ENCODE measurements around the gene UNC5B. TPM values are rescaled to one million over a fixed set of nuclear protein-coding genes. Genes with fewer than 3 reads are reported as not detected.

UNC5B gene
- 3.9 TPM for total RNA-seq

DNA sequence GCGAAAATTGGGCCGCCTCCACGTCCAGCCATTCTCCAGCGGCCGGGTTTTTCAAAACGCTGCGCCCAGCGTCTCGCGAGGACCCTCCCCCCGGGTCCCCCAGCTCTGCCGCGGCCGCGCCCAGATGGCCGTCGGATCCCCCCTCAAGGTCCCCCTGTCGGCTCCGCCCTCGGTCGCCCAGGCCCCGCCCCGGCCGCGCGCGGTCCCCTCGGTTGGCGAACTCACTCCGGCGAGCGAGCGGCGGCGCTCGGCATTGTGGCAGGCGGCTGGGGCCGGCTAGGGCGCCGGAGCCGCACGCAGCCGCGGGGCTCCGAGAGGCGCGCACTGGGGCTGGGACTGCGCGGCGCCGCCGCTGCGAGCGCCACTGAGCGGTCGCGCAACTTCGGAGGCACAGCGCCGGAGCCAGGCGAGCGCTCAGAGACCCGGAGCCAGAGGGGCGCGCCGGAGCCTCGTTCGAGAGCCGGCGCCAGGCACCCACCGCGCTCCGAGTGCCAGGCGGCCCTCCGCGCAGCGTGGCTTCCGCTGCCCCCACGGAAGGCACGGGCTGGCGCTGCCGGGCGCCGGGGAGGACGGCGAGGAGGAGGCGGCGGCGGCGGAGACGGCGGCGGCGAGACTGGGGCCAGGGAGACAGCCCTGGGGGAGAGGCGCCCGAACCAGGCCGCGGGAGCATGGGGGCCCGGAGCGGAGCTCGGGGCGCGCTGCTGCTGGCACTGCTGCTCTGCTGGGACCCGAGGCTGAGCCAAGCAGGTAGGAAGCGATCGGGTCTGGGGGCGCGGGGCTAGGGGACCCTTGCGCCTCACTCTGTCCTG is at the start of gene UNC5B:
UNC5B (plus strand) TSS at position 253 of the 809 bp plus-strand sequence; CDS start at position 669, 416 bp downstream.
- peak; percentile 87 for DNase-seq

DNA sequence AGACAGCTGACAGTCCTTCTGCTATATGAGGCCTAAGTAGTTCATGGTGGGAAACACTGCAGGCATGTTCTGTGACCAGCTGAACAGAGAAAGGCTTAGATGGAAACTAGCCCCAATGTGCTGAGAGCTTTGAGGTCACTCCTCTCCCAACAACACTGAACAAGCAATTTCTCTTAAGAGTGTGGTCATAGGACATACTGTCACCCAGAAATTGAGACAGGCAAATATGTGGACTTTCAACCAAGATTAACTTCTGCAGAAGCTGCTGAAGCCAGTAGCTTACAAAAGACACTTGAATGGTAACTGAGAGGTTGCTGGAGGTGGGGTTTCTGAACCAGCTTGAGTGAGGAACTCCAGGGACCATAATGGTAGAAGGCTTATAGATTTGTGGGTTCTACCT is 38.9 kb upstream of the UNC5B start:
- no peak for DNase-seq

DNA sequence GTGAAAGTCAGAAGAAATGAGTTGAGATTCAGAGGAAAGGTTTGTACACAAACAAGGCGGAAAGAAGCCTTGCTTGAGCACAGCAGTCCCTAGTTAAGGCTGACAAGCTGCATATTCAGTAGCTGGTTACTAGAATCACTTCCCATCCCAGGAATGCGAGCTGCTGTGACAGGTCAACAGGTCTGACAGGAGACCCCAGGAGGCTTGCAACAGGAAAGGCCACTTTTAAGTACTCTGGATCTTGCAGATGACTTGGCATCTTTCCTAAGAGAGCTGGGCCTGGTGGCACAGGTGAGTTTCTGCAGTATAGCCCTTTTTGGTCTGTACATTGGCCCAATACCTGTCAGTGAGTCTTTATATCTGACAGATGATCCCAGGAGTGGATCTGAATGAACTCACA is 35.7 kb upstream of the UNC5B start:
- DNase-seq, result no peak

DNA sequence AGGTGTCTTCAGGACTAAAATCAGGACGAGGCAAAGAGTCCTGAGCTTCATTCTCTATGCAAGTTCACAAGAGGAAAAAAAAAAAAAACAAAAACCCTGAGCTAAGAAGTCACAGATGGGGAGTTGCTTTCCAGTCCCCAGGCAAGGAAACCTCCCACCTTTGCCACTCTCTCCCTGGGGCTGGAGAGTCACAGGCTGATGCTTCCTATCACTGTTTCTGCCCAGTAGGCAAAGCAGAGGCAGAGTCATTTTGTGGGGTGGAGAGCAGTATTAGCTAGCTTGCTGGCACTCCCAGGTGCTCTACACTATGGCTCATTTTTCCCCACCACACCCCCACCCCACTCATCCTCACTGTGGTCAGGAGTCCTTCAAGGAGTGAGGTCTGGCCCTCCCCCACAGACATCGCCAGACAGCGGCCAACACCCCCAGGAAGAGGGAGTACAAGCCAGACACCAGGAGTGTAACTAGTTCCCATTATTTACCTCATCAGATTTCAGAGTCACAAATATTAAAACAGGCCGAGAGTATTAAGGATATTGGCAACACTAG is 34.6 kb upstream of the UNC5B start:
- no peak for DNase-seq

DNA sequence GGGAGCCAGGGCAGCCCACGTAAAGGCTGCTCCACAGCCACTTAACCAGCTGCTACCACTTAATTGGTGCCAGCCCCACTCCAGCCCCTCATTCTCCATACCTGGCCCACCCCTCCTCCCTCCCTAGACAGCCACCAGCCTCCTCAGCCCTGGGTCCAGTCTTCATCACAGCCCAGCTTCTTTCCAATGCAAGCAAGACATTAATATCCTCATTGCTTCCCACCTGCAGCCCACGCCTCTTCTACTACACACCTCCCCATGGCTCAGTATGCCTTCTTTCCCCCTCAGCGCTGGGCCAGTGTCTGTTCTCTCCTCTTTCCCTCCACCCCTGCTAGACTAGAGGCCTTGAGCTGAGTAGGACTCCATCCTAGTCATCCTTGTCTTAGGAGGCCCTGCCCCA is 33.5 kb upstream of the UNC5B start:
- DNase-seq, result no peak

DNA sequence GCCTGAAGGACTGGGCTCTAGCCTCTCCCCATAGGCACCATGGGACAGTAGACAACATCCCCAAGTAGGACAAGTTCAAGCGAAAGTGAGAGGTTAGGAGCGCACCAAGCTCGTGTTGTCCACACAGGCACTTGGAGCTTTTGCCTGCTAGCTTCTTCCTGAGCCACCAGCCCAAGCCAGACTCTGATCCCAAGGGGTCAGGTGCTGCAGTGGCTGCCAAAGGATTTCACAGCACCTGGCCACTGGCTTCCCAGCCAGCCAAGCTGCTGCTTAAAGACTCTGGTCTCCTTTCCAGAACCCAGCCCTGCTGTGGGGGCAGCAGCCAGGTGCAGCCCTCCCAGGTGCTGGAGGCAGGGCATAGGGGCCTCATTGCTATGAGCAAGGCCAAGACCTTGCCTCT is 33.0 kb upstream of the UNC5B start:
- no peak for DNase-seq

DNA sequence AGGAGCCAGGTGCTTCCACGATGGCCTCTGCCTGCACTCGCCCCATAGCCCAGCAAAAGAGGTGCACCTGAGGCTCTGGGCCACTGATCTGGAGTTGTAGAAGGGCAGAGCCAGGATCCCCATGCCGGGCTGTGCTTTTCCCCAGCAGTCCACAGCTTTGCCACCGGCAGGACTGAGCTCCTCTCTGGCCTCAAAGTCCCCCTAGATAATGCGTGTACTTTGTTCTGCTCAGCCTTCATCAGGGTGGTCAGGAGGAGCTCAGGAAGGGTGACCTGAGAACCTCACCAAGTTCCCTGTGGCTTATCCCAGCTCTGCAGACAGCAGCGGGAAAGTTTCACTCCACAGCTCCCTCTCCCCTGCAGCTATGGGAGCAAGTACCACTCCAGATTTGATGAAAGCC is 27.9 kb upstream of the UNC5B start:
- no peak for DNase-seq

DNA sequence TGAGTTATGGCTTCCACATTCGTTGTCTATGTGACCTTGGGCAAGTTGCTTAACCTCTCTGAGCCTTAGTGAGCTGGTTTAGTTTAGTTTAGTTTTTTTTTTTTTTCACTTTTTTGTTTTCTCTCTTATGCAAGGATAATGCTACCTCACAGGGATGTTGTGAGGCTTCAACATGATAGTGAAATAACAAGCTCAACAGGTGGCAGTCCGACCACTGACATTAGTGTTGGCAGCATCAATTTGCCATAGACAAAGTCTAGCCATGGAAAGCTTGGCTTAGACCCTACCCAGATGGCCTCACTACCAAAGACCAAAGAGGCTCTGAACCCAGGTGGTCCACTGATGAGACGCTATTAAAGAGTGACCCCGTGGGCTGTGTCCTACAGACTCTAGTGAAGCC is 27.2 kb upstream of the UNC5B start:
- DNase-seq, result no peak

DNA sequence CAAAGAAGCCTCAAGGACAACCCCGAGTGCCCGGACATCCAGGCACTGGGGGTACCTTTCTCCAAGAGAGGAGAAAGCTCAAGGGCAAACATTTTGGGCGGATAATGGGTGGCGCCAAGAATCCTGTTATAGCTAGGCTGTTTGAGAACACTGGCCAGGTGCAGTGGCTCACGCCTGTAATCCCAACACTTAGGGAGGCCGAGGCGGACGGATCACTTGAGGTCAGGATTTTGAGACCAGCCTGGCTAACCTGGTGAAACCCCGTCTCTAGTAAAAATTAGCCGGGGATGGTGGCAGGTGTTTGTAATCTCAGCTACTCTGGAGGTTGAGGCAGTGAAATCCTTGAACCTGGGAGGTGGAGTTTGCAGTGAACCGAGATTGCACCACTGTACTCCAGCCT is 25.2 kb upstream of the UNC5B start:
- no peak for DNase-seq

DNA sequence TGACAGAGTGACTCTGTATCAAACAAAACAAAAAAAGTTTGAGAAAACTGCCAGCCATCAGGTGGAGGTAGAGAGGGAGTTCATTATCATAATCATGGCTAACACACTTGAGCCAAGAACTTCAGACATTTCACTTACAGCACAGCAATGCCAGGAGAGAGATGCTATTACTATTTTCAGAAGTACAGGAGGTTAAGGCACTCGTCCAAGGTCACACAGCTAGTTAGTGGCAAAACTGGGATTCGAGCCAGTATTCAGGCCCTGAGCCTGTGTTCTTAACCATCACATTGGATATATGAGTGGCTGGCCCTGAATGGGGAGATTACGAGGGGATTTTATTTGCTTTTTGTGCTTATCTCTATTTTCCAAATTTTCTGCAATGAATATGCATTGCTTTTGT is 24.8 kb upstream of the UNC5B start:
- no peak for DNase-seq

DNA sequence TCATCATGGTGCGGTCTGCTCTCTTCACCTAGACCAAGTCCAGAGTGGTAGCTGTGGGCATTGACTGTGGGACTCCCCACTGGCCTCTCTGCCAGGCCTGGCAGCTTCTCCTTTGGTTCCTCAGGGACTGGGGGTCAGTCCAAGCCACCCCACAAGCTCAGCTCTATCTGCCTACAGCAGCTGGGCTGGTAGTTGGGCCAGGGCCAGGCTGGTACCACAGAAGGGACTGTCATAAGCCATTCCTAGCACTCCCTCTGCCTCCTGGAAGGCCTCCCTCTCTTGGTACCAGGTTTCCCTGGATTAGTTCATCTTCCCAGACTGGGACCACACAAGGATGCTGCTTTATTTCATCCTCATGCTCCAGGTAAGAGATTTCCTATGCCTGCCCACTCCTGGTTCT is 24.2 kb upstream of the UNC5B start:
- no peak for DNase-seq

DNA sequence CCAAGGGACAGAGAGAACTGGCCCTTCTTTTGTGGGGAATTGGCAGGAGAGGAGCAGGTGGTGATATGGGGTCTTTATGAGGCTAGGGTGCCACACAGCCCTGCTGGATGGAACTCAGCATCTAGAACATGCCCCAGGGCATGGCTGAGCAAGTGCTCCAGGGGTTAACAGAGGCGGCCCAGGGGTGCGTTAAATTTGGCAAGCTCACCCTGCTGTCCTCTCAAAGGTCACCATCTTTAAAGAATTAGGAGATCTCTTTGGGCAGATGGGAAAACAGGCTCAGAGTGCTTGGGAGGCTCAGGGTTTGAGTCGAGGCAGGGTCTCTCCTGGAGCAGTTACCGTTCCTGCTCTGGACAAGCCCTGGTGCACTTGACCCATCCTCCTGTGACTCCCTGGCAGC is 21.4 kb upstream of the UNC5B start:
- no peak for DNase-seq

DNA sequence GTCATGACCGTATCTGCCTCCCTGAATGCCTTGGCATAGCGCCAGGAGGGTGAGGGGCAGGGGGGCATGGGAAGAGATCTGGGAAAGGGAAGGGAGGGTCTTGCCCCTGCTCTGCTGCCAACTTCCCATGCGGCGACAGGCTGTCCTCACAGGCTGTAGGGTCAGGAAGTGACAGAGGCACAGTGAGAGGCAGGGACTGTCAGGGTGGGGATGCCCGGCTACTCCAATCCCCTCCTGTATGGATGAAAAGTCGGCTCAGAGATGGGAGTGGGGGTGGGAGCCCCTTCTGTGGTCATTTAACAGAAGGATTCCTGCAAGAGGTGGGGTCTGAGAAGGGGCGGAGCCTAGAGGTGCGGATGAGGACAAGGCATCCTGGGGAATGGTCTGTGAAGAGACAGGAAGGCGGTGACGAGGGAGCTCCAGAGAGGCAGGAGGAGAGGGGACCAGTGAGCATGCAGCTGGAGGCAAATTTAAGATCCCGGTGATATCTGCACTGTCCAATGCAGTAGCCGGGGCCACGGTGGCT is 20.8 kb upstream of the UNC5B start:
- DNase-seq, result no peak

DNA sequence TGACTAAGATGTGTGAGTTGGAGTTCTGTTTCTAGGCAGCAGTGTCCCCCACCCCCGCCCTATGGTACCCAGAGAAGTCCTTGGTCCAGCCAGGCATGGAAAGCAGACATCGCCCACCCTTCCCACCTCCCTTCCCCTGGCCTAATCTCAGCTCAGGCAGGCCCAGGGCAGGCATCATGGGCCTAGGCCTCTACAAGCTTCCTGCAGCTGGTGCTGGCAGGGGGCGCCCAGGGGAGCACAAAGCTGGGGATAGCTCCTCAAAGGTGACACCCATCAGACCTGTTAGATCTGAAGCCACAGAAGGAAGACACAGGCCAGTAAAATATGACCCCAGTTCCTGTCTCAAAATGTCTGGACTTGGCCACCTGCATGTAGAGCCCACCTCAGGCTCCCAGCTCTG is 18.9 kb upstream of the UNC5B start:
- DNase-seq, result no peak

DNA sequence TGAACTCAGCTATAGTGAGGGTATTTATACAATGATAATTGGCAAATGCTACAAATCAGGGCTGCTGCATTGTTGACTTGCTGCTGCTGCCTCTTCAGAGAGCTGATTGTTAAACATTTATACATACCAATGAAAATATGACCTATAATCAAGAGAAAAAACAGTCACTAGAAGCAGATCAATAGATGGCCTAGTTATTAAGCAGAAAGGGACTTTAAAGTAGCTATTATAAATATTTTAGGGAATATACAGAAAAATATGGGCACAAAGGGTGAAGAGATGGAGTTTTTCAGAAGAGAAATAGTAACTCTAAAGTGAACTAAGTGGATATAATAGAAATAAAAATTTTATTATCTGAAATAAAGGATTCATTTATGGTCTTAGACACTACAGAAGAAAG is 14.4 kb upstream of the UNC5B start:
- no peak for DNase-seq

DNA sequence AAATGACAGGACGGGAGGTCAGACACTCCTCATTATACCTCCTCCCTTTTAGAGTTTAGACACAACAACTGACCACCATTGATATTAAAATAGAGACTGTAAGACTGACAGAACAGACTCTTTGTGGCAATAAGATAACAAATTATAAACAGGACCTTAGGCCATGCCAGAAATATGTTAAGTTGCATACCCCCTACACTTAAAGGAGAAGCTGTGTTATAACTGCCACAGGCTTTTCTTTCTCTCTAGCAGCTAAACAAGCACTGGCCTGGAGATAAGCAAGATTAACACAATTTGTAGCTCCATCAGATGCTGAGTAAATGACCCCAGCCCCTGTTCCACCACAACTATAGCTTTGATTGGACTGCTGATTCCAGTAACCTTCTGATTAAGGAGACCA is 10.5 kb upstream of the UNC5B start:
- DNase-seq, result no peak

DNA sequence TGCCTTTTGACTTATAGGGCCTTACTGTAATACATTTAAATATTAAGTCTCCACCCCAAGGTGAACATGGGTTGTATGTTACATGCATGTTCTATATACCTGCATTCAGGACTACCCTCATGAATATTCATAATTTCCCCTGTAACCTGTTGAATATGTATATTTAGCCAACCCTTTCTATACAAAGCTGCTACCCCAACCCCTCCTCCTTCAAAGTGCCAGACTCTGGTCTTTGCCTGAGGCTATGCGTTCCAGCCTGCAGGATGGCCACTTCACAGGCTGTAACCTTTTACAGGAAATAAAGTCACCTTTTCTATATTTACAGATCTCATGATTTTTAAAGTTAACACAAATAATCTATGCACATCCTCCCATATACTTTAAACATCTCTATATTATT is 10.1 kb upstream of the UNC5B start:
- no peak for DNase-seq

DNA sequence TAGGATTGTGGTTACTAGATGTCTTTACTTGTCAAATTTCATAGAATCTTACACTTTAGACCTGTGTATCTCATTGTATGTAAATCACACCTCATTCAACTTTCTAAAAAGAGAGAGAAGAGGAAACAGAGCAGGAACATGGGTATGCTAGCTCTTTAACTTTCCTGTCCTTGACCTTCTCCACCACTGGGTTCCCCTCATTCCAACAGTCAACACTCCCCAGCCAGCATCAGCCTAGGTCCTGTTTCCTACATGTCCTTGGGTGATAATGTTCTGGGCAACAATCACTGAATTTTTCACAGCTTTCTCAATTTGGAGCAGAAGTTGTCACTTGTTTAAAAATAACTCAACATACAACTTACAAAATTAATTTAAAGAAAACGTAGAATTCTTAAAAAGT is 9.2 kb upstream of the UNC5B start:
- DNase-seq, result no peak

DNA sequence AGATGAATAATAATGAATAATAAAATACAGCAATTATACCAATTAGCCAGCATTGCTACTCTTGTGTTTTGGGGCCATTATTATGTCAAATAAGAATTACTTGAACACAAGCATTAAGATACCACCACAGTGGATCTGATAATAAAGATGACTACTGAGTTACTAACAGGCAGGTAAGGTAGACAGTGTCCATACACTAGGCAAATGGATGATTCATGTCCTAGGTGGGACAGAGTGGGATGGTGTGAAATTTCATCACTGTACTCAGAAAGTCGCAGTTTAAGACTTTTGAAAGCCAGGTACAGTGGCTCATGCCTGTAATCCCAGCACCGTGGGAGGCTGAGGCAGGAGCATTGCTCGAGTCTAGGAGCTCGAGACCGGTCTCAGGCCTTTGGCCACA is 8.7 kb upstream of the UNC5B start:
- DNase-seq, result no peak

DNA sequence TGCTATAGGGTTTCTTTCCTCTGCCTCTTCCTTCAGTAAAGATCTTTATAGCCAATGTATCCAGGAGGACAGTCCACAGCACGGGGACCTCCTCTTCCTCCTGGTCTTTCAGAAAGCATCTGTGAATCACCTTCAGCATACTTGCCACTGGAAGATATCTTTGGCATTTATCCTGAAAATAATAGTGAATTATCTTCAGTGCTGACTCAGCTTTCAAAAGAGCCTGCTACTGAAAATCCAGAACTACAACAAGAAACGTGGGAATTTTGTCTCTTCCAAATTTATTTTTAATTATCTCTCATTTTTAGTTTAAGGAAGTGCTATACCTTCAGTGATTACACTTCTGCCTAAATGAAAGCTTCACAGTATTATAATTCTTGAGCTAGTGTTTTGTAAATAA is 7.6 kb upstream of the UNC5B start:
- DNase-seq, result no peak

DNA sequence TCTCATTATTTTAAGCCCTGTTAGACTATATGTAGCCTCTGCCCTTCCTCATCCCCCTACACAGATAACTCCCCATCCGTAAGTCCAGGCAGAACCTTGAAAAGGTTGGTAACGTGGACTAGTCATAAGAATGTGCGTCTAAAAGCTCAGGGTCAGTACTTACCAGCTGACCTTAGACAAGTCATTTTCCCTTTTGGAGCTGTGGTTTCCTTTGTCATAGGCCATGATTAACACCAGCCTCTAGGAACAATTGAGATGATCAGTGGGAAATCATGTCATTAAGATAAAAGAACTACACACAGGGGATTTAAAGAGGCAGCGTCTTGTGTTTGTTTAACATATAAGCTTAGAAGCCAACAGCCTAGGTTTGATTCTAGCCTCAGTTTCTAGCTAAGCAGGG is 6.9 kb upstream of the UNC5B start:
- no peak for DNase-seq

DNA sequence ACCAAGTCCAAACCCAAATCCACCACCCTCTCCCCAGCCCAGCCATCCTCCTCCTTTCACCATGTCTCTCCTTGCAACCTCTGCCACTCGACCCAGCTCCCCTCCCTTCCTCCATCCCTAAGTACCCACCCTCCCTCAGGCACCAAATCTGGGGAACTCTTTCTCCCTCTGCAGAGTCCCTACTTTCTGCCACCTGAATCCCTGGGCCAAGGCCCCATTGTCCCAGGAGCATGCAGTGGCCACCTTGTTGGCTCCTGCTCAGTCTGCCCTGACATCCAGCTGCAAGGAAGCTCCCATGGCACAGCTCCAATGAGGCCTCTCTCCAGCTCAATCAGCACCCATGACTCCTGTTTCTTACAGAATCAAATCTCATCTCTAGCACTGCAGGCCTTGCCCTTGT is 5.5 kb upstream of the UNC5B start:
- DNase-seq, result no peak

DNA sequence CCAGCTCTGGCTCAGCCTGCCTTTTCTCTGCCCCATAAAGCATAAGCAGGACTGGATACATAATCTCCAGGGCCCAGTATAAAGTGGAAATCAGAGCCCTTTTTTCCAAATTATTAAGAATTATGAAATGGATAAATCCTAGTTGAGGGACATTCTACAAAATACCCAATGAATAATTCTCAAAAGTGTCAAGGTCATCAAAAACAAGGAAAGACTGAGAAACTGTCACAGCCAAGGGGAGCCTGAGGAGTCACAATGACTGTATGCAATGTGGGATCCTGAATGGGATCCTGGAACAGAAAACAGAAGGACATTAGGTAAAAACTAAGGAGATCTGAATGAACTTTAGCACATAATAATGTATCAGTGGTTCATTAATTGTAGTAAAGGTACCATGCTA is 4.8 kb upstream of the UNC5B start:
- DNase-seq, result no peak

DNA sequence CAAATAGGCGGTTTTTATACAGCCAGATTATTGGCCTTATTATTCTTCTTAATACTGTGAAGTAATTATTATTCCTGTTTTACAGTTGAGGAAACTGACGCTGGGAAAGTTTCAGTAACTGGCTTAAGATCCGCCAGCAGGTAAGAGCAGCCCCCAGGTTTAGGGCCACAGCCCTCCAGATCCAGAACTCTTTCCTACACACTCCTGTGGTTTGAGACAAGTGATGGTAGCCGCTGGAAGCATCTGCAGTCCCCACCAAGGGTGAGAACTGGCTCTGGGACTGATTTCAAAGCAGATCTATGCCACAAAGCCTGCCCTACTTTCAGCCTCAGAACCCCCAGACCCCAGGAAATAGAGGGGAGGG is 3.0 kb upstream of the UNC5B start:
- DNase-seq, result no peak
